IPS-20b (cell line): ENCODE results near the gene CD79B.

Source experiments
- H3K27ac ChIP-seq: one replicate; pipeline ENCODE4 v1.5.1; 2013; ENCODE audit warnings: low read length
- H3K27me3 ChIP-seq: 2 replicates; pipeline ENCODE4 v1.6.1; 2013; ENCODE audit warnings: mild to moderate bottlenecking, low read length, inconsistent platforms; ENCODE audit not compliant: insufficient read depth
- H3K36me3 ChIP-seq: 2 replicates; pipeline ENCODE4 v1.6.1; 2013; ENCODE audit warnings: low read depth, mild to moderate bottlenecking, inconsistent platforms, low read length, moderate library complexity; ENCODE audit not compliant: insufficient read depth
- H3K4me1 ChIP-seq: 2 replicates; pipeline ENCODE4 v1.6.1; 2013; ENCODE audit warnings: mild to moderate bottlenecking, control low read depth, inconsistent platforms, low read length, moderate library complexity; ENCODE audit not compliant: insufficient read depth
- H3K4me3 ChIP-seq: 2 replicates; pipeline ENCODE4 v1.5.1; 2013; ENCODE audit warnings: mild to moderate bottlenecking, low read length, inconsistent platforms
- H3K9ac ChIP-seq: 2 replicates; pipeline ENCODE4 v1.6.1; 2013; ENCODE audit warnings: low read depth, mild to moderate bottlenecking, inconsistent platforms, low read length, moderate library complexity
- H3K9me3 ChIP-seq: 2 replicates; pipeline ENCODE4 v1.6.1; 2013; ENCODE audit warnings: mild to moderate bottlenecking, low read depth, low read length, inconsistent platforms; ENCODE audit not compliant: insufficient read depth

Gene CD79B

GRCh38 chr17:63939884-63940283 is 7.8 kb upstream of the CD79B start:
- H3K4me3 ChIP-seq, result no peak overlapping the region
- no peak overlapping the region for H3K27ac ChIP-seq
- H3K4me1 ChIP-seq, result no peaks in the 10 kb centered on the region
- no peaks in the 10 kb centered on the region for H3K27me3 ChIP-seq
- H3K9ac ChIP-seq, result no peak overlapping the region
- H3K36me3 ChIP-seq, result no peaks in the 10 kb centered on the region
- H3K9me3 ChIP-seq, result no peaks in the 10 kb centered on the region

GRCh38 chr17:63939401-63939800 is 7.3 kb upstream of the CD79B start:
- no peaks in the 10 kb centered on the region for H3K4me1 ChIP-seq

GRCh38 chr17:63937920-63938319 is 5.8 kb upstream of the CD79B start:
- no peak overlapping the region for H3K4me3 ChIP-seq
- no peak overlapping the region for H3K27ac ChIP-seq
- no peaks in the 10 kb centered on the region for H3K4me1 ChIP-seq
- H3K9ac ChIP-seq, result no peak overlapping the region
- H3K27me3 ChIP-seq, result no peaks in the 10 kb centered on the region
- H3K36me3 ChIP-seq, result no peaks in the 10 kb centered on the region
- no peaks in the 10 kb centered on the region for H3K9me3 ChIP-seq

More at GRCh38 chr17:63939401-63939800, 7.3 kb upstream of the CD79B start:
- no peaks in the 10 kb centered on the region for H3K36me3 ChIP-seq
- no peaks in the 10 kb centered on the region for H3K27me3 ChIP-seq
- H3K4me3 ChIP-seq, result no peak overlapping the region
- no peaks in the 10 kb centered on the region for H3K9me3 ChIP-seq
- H3K9ac ChIP-seq, result no peak overlapping the region
- H3K27ac ChIP-seq, result no peak overlapping the region

GRCh38 chr17:63937319-63937718 is 5.2 kb upstream of the CD79B start:
- Histone ChIP-seq H3K4me3 (no peak overlapping the region), H3K9ac (no peak overlapping the region), H3K27ac (no peak overlapping the region), H3K4me1 (no peaks in the 10 kb centered on the region), H3K9me3 (no peaks in the 10 kb centered on the region), H3K36me3 (no peaks in the 10 kb centered on the region), H3K27me3 (no peaks in the 10 kb centered on the region)

- H3K36me3 ChIP-seq, result no peaks in the 10 kb centered on the region
- H3K9me3 ChIP-seq, result no peaks in the 10 kb centered on the region
- no peak overlapping the region for H3K4me3 ChIP-seq
- H3K9ac ChIP-seq, result no peak overlapping the region
- no peak overlapping the region for H3K27ac ChIP-seq
- no peaks in the 10 kb centered on the region for H3K27me3 ChIP-seq
- no peaks in the 10 kb centered on the region; the same call in 1 of the 2 replicates for H3K4me1 ChIP-seq
Observed at GRCh38 chr17:63934183-63935112, 2.3 kb upstream of the CD79B start.

- Histone ChIP-seq H3K9ac (no peak overlapping the region), H3K4me3 (no peak overlapping the region), H3K27ac (no peak overlapping the region), H3K27me3 (no peaks in the 10 kb centered on the region), H3K36me3 (no peaks in the 10 kb centered on the region), H3K9me3 (no peaks in the 10 kb centered on the region), H3K4me1 (no peaks in the 10 kb centered on the region; the same call in 1 of the 2 replicates)
Observed at GRCh38 chr17:63933598-63933997, 1.5 kb upstream of the CD79B start.

GRCh38 chr17:63932721-63933120 is 590 bp upstream of the CD79B start:
- no peak overlapping the region for H3K4me3 ChIP-seq
- H3K36me3 ChIP-seq, result no peaks in the 10 kb centered on the region
- no peaks in the 10 kb centered on the region for H3K27me3 ChIP-seq
- no peak overlapping the region for H3K27ac ChIP-seq
- no peaks in the 10 kb centered on the region; the same call in 1 of the 2 replicates for H3K4me1 ChIP-seq
- no peak overlapping the region for H3K9ac ChIP-seq
- H3K9me3 ChIP-seq, result no peaks in the 10 kb centered on the region

GRCh38 chr17:63930951-63931575 is 1.1 kb downstream of the CD79B start:
- Histone ChIP-seq H3K4me3 (no peak overlapping the region), H3K9ac (no peak overlapping the region), H3K27ac (no peak overlapping the region)

GRCh38 chr17:63929860-63930766 is 2.0 kb downstream of the CD79B start:
- H3K4me1 ChIP-seq, result no peaks in the 10 kb centered on the region; the same call in 1 of the 2 replicates
- H3K36me3 ChIP-seq, result no peaks in the 10 kb centered on the region
- no peak overlapping the region for H3K9ac ChIP-seq
- no peaks in the 10 kb centered on the region for H3K27me3 ChIP-seq
- H3K4me3 ChIP-seq, result no peak overlapping the region
- no peak overlapping the region for H3K27ac ChIP-seq
- no peaks in the 10 kb centered on the region for H3K9me3 ChIP-seq

More at GRCh38 chr17:63930951-63931575, 1.1 kb downstream of the CD79B start:
- Histone ChIP-seq H3K36me3 (no peaks in the 10 kb centered on the region), H3K4me1 (no peaks in the 10 kb centered on the region; the same call in 1 of the 2 replicates), H3K27me3 (no peaks in the 10 kb centered on the region), H3K9me3 (no peaks in the 10 kb centered on the region)

GRCh38 chr17:63928966-63929695 is 3.0 kb downstream of the CD79B start:
- no peaks in the 10 kb centered on the region; the same call in 1 of the 2 replicates for H3K4me1 ChIP-seq
- no peaks in the 10 kb centered on the region for H3K27me3 ChIP-seq
- no peaks in the 10 kb centered on the region for H3K9me3 ChIP-seq
- no peak overlapping the region for H3K4me3 ChIP-seq
- H3K9ac ChIP-seq, result no peak overlapping the region
- H3K27ac ChIP-seq, result no peak overlapping the region
- no peaks in the 10 kb centered on the region for H3K36me3 ChIP-seq
